GM18861 (cell line): Measurements from ENCODE around the gene USP34.

Experiments used
- ATAC-seq: cut with Tn5 transposase; IDR thresholded peaks from one replicate; pipeline ENCODE4 v1.9.1; 2021; ENCODE audit not compliant: unreplicated experiment

USP34 gene

GRCh38 chr2:61326423-61326822, 144.5 kb downstream of the USP34 start:
- no peak for ATAC-seq

DNA sequence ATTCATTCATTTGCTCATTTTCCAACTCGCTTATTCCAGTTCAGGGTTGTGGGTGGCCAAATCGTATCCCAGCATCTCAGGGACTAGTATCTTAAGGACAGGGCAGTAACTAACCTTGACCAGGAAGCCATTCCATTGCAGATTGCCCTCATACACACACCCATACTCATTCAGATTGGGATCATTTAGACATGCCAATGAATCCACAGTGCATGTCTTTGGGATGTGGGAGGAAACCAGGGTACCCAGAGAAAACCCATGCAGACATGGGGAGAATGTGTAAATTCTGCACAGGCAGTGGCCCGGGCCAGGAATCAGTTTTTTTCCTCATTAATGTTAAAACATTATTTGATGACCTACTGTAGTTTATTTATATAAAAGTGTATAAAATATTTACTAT, 150.7 kb downstream of the USP34 start:
- ATAC-seq: no peak

DNA sequence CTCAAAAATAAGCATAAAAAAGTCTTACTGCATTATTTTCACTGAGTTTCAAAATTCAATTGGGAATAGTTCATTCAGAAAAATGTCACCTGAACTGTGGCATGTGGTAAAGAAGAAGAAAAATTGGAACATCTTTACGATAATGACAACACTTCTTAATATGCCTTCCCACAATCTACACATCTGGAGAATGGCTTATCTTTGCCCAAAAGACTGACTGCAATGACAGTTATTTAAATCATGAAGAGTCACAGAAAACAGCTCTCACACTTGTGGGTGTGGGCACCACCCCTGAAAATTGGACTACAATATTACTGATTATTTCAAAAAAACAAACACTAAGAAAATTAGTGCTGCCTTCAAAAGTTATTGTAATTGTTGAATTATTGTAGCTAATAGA, 152.3 kb downstream of the USP34 start:
- ATAC-seq: no peak

- ATAC-seq: no peak
These were observed 174.9 kb downstream of the USP34 start for GRCh38 chr2:61295981-61296380.

DNA sequence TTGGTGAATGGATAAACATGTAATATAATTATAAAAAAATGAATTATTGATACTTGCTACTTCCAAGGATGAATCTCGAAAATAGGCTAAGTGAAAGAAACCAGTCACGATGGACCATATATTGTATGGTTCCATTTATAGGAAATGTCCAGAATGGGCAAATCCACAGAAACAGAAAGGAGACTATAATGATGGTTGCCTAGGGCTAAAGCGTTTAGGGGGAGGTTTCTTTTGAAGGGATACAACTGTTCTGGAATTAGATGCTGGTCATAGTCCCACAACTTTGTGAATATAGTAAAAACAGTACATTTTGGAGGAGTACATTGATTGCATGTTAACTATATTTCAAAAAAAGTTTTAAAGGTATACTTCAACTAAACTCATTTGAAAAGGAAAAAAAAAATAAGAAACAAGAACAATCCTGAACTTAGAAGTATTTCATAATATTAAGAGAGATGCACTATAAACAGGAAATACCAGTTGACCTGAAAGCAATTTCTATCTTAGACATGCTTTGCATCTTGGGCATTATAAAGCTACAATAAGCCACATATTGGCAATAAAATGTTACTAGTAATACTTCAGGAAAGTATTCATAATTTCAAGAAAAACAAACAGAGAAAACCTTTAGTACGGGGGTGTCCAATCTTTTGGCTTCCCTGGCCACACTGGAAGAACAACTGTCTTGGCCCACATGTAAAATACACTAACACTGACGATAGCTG, 178.9 kb downstream of the USP34 start:
- no peak for ATAC-seq

DNA sequence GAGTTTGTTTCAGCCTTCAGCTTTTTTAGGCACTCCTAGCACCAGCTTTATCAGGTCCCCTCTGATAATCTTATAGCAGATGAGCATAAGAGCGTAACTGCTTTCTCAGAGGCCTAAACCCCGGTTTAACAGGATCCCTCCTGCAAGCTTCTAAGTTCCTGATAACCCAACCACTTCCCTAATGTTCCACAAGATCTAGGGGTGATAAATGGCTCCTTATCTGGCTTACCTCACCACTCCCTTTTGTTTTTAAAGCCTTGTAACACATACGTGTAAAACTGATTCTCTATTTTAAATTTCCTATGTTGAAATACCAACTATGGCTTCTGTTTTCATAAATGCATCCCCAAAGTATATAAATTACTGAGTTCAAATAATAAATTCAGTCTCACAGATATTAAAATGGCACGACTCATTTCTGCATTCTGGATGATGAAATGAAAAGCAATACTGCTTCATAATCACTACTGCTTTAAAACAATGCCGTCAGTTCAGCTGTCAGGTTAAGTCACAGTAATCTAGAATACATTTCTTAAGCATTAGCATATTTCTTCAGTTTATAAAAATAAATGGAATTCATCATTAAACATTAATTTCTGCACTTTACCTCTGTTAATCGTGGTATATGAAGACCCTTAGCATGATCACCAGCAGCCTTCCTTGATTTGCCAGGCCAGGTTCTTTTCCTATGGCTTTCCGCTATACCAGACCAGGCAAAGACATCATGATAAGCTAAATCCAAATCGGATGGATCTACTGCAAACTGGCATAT, 182.6 kb downstream of the USP34 start:
- no peak for ATAC-seq

DNA sequence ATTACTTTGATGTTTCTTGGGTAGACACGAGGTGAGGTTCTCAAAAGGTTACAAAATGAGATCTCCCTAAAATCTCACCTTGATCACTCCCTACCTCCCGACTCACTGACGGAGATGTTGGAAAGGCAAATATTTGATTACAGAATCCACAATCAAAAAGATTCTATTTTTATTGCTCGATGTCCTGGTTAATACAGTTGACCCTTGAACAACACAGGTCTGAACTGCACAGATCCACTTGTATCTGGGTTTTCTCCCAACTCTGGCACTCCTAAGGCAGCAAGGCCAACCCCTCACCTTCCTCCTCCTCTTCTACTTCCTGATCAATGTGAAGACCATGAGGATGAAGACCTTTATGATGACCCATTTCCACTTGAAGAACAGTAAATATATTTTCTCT, 183.6 kb downstream of the USP34 start:
- ATAC-seq: no peak

DNA sequence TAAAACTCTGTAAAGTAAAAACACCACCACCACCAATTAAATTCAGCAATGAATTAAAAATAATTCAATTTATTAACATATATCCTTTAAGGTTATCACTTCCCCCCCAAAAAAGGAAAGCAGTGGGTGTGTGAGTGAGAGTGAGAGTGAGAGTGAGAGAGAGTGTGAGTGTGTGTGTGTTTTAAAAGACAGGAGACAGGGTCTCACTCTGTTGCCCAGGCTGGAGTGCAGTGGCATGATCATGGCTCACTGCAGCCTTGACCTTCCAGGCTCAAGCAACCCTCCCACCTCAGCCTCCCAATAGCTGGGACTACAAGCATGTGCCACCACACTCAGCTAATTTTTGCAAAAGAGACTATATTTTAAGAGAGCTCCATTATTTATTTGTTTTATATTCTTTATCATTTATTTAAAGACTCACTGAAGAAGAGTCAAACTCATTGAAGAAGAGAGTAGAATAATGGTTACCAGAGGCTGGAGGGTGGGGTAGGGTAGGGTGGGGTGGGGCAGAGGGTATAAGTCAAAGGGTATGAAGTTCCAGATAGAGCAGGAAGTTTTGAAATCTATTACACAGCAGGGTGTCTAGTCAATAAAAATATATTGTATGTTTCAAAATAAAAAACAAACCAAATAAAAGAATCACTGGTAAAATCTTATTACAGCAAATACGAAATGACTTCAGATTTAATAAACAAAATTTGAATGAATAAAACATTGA, 187.3 kb downstream of the USP34 start:
- no peak for ATAC-seq

GRCh38 chr2:61282104-61282590, 188.7 kb downstream of the USP34 start:
- no peak for ATAC-seq

GRCh38 chr2:61281321-61281720, 189.6 kb downstream of the USP34 start:
- ATAC-seq: no peak

GRCh38 chr2:61277756-61278155, 193.1 kb downstream of the USP34 start:
- ATAC-seq: no peak

- no peak for ATAC-seq
These were observed 195.2 kb downstream of the USP34 start for GRCh38 chr2:61275575-61276184.

DNA sequence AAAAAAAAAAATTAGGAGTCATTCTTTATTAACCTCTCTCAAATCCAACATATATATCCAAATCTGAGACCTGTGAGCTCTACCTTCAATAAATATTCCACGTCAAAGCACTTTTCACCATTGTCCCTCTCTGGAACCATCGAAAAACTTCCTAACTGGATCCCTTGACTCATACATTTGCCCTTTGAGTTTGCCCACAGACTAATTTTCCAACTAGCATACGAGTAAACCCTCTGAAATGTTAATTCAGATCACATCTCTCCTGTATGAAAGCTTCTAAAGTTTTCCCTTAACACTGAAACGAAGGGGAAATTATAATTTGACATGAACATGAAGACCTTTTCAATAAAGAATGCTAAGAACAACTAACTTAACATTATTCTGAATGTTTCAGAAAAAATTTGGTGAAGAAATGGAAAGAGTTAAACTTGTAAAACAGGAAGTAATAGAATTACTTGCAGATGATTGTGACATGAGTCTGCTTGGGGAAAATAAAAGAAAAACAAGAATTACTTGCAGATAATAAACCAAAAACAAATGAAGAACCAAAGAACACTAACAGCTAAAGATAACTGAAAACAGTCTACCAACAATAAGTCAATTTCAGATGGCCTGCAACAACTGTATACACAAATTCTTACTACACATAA, 198.3 kb downstream of the USP34 start:
- ATAC-seq: no peak

DNA sequence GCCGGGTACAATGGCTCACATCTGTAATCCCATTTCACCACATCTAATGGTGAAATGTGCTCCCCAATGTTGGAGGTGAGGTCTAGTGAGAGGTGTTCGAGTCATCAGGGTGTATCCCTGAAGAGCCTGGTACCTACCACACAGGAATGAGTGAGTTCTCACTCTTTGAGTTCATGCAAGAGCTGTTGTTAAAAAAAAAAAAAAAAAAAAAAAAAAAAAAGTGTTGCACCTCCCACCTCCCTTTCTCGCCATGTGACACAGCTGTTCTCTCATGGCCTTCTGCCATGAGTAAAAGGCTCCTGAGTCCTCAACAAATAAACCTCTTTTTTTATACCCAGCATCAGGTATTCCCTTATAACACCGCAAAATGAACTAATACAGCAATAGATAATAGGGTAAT, 202.6 kb downstream of the USP34 start:
- ATAC-seq: no peak

DNA sequence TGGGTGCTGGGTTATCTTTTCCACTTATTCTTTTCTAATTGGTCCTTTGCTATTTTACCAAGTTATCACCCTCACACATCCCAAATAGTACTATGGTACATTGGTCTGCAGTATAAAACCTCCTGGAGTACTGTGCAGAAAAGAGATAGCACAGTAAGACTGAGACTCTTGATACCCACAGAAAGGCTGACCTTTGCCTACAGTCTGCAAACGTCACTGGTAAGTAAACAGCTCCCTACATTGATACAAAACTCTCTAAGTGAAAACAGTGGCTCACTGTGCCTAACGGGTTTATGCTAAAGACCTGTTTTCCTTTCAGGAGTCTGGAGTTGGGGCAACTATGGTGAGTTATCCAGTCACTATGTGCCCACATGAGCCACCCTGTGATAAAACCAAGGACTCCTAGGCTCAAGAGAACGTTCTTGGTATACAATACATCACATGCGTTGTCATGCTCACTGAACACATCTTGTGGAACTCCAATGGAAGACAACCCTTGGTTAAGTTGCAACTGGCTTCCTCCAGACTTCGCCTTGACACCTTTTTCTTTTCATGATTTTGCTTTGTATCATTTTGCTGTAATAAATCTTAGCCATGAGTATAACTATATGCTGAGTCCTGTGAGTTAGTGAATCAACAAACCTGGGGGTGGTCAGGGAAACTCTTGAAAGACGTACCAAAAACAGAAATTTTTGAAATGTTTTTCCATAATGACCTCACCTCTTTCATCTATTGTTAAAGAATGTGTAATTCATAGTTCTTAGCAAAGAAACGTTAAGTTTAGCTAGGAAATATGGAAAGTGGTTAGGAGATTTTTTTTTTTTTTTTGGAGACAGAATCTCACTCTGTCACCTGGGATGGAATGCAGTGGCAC, 204.0 kb downstream of the USP34 start:
- no peak for ATAC-seq

DNA sequence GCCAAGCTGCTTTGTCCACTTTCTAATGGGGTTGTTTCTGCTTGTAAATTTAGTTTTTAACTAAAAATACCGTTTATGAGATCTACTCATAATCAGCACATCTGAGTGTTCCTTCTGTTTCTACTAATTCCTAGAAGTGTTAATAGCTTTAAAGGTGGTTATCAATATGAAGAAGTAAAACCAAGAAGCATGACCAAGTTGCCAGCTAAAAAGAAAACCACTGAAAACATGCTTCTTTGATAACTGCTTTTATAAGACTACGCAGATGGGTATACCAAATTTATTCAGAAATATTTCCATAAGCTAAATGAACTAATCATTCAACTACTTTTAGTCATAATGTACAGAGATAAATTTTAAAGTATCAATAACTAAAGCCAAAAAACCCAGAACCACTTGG, 207.1 kb downstream of the USP34 start:
- ATAC-seq: no peak

DNA sequence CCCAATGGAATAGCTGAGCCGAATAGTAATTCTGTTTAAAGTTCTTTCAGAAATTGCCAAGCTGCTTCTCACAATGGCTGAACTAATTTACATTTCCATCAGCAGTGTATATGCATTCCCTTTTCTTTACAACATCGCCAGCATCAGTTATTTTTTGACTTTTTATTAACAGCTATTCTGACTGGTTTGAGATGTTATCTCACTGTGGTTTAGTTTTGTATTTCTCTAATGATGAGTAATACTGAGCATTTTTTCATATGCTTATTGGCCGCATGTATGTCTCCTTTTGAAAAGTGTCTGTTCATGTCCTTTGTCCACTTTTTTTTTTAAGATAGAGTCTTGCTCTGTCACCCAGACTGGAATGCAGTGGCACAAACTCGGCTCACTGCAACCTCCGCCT, 208.2 kb downstream of the USP34 start:
- ATAC-seq: no peak

GRCh38 chr2:61257446-61257845, 213.4 kb downstream of the USP34 start:
- no peak for ATAC-seq

DNA sequence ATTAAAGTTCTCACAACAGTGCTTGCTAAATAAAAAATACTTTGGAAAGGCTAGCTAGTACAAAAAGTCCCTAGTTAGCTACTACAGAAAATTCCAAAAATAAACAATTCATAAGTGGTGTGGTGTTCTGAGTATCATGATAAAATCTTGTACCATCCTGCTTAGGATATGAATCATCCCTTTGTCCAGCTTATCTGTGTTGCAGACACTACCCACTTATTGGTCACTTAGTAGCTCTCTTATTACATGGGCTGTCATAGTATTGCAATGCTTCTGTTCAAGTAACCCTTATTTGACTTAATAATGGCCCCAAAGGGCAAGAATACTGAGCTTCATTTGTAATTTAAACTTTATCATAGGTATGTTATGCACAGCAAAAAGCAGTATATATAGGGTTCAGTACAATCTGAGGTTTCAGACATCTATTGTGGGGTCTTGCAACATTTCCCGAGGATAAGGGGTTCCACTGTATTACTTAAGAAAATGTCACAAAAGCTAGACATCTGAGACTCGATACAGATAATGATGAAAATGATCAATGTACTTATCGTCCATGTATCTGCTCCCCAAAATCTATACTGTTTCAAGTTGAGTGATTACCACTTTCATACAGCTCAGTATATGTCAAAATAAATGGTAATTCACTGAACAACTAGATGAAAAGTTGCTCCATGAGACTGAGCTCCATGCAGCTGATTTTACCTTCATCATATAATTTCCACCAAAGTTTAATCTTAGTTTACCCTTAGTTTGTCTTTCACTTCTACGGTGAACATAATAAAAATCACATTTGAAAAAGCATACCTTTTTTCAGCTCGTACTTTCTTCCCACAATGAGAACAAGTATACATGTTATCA, 215.1 kb downstream of the USP34 start:
- ATAC-seq: no peak
